IMR-90 (cell line): ENCODE data around the gene RELL1. TPM values are rescaled to one million over a fixed set of nuclear protein-coding genes. Genes with fewer than 3 reads are reported as not detected.

Experiments used
- ATAC-seq: fragments of 200-7000 bp; cut with Tn5 transposase; 2 replicates; pipeline ENCODE4 v1.9.1; 2020; ENCODE audit warnings: low read depth, mild to moderate bottlenecking, moderate library complexity
- BruUV-seq: library from RNA; stranded (reverse); fragments of 400-500 nt; replicated peaks from 2 replicates; lab custom pipeline; 2021; lab: Mats Ljungman, UMichigan
- CTCF ChIA-PET: fragments of 300-600 bp; formaldehyde crosslinking; extraction: SDS; loops from one replicate; lab custom pipeline; 2021; ENCODE audit warnings: antibody characterized with exemption; lab: Yijun Ruan, JAX
- POLR2A ChIA-PET: fragments of 300-600 bp; sonication (Branson Sonifier 250); formaldehyde crosslinking; loops from one replicate; lab custom pipeline; 2022; ENCODE audit warnings: antibody characterized with exemption; ENCODE audit not compliant: unreplicated experiment; lab: Charles Lee
- DNase-seq: peaks from one replicate; pipeline ENCODE4 v3.0.0; 2013
- H2AFZ ChIP-seq: replicated peaks from 2 replicates; pipeline ENCODE3; 2013; ENCODE audit warnings: low read length, mild to moderate bottlenecking; ENCODE audit not compliant: poor library complexity
- H2AK5ac ChIP-seq: 2 replicates; pipeline ENCODE4 v1.6.1; 2013; ENCODE audit warnings: low read depth, low read length, inconsistent platforms
- H2AK9ac ChIP-seq: replicated peaks from 2 replicates; pipeline ENCODE3; 2013; ENCODE audit warnings: mild to moderate bottlenecking, low read depth, low read length, moderate library complexity; ENCODE audit not compliant: poor library complexity
- H2BK120ac ChIP-seq: 2 replicates; pipeline ENCODE4 v1.6.1; 2013; ENCODE audit warnings: low read depth, low read length, inconsistent platforms
- H2BK15ac ChIP-seq: 3 replicates; pipeline ENCODE4 v1.6.1; 2013; ENCODE audit warnings: low read depth, low read length, inconsistent platforms
- H2BK20ac ChIP-seq: 2 replicates; pipeline ENCODE4 v1.6.1; 2013; ENCODE audit warnings: low read depth, mild to moderate bottlenecking, inconsistent platforms, low read length, moderate library complexity
- H2BK5ac ChIP-seq: 2 replicates; pipeline ENCODE4 v1.6.1; 2013; ENCODE audit warnings: mild to moderate bottlenecking, low read depth, low read length, inconsistent platforms; ENCODE audit not compliant: poor library complexity, severe bottlenecking
- H3K14ac ChIP-seq: replicated peaks from 2 replicates; pipeline ENCODE4 v1.6.1; 2013; ENCODE audit warnings: low read depth, low read length, inconsistent platforms
- H3K18ac ChIP-seq: 2 replicates; pipeline ENCODE4 v1.6.1; 2013; ENCODE audit warnings: low read depth, low read length, control low read depth
- H3K23ac ChIP-seq: 2 replicates; pipeline ENCODE4 v1.6.1; 2013; ENCODE audit warnings: low read depth, low read length, inconsistent platforms
- H3K27ac ChIP-seq: 2 replicates; pipeline ENCODE4 v1.5.1; 2013; ENCODE audit warnings: mild to moderate bottlenecking, control low read depth, low read length; ENCODE audit not compliant: insufficient read depth
- H3K27me3 ChIP-seq: 2 replicates; pipeline ENCODE4 v1.6.1; 2013; ENCODE audit warnings: low read length; ENCODE audit not compliant: control insufficient read depth, insufficient read depth
- H3K36me3 ChIP-seq: 2 replicates; pipeline ENCODE4 v1.6.1; 2013; ENCODE audit warnings: low read length, mixed read lengths; ENCODE audit not compliant: control insufficient read depth, insufficient read depth
- H3K4ac ChIP-seq: 2 replicates; pipeline ENCODE4 v1.6.1; 2013; ENCODE audit warnings: low read depth, low read length, inconsistent platforms
- H3K4me1 ChIP-seq: 2 replicates; pipeline ENCODE4 v1.6.1; 2013; ENCODE audit warnings: low read length, mixed read lengths; ENCODE audit not compliant: control insufficient read depth, insufficient read depth
- H3K4me2 ChIP-seq: 2 replicates; pipeline ENCODE4 v1.6.1; 2013; ENCODE audit warnings: low read depth, mild to moderate bottlenecking, control low read depth, low read length, moderate library complexity
- H3K4me3 ChIP-seq: 2 replicates; pipeline ENCODE4 v1.5.1; 2013; ENCODE audit warnings: low read depth, mild to moderate bottlenecking, control low read depth, low read length, moderate library complexity; ENCODE audit not compliant: insufficient read depth
- H3K56ac ChIP-seq: 2 replicates; pipeline ENCODE4 v1.6.1; 2013; ENCODE audit warnings: low read length, inconsistent platforms; ENCODE audit not compliant: insufficient read depth; ENCODE audit errors: extremely low read depth
- H3K79me1 ChIP-seq, 2 experiments: 2 replicates each; pipeline ENCODE4 v1.6.1; 2013; ENCODE audit warnings: low read length in 2 of 2, inconsistent platforms in 1 of 2, low read depth in 1 of 2
- H3K9ac ChIP-seq: 2 replicates; pipeline ENCODE4 v1.6.1; 2013; ENCODE audit warnings: low read depth, low read length, control low read depth
- H3K9me1 ChIP-seq: 2 replicates; pipeline ENCODE4 v1.6.1; 2013; ENCODE audit warnings: low read length, inconsistent platforms; ENCODE audit not compliant: insufficient read depth
- H3K9me3 ChIP-seq: 2 replicates; pipeline ENCODE4 v1.6.1; 2013; ENCODE audit warnings: low read length; ENCODE audit not compliant: control insufficient read depth, insufficient read depth
- H4K20me1 ChIP-seq: 2 replicates; pipeline ENCODE4 v1.6.1; 2013; ENCODE audit warnings: low read length, inconsistent platforms; ENCODE audit not compliant: insufficient read depth
- H4K5ac ChIP-seq: 2 replicates; pipeline ENCODE4 v1.6.1; 2013; ENCODE audit warnings: mild to moderate bottlenecking, low read depth, low read length, control low read depth
- H4K8ac ChIP-seq, 2 experiments: 2 replicates each; pipeline ENCODE4 v1.6.1; 2013; ENCODE audit warnings: low read depth in 2 of 2, low read length in 2 of 2, control low read depth in 1 of 2, inconsistent platforms in 1 of 2
- H4K91ac ChIP-seq: 2 replicates; pipeline ENCODE4 v1.6.1; 2013; ENCODE audit warnings: low read depth, low read length, inconsistent platforms; ENCODE audit not compliant: insufficient read depth
- BHLHE40 ChIP-seq: fragments of 150-350 bp; IDR thresholded peaks from 2 replicates; pipeline ENCODE4 v1.6.1; 2016; ENCODE audit warnings: mild to moderate bottlenecking, low read depth, low read length
- CEBPB ChIP-seq: IDR thresholded peaks from 2 replicates; pipeline ENCODE4 v1.6.1; 2012; ENCODE audit warnings: low read depth, low read length, improper control_type of control experiment
- CHD1 ChIP-seq: IDR thresholded peaks from 2 replicates; pipeline ENCODE4 v1.6.1; 2012; ENCODE audit warnings: low read depth, low read length, improper control_type of control experiment
- FOS ChIP-seq: fragments of 150-350 bp; IDR thresholded peaks from 2 replicates; pipeline ENCODE4 v1.6.1; 2016; ENCODE audit warnings: low read depth, low read length
- MXI1 ChIP-seq: IDR thresholded peaks from 2 replicates; pipeline ENCODE4 v1.6.1; 2012; ENCODE audit warnings: low read depth, mild to moderate bottlenecking, low read length, moderate library complexity, borderline replicate concordance
- WGBS, 2 experiments: methylation state at CpG; one replicate each; pipeline versions ENCODE4 v1.1.5 to v1.1.7; 2013; ENCODE audit warnings: missing lambda C conversion rate in 2 of 2; ENCODE audit not compliant: insufficient read length in 1 of 2; ENCODE audit errors: extremely low coverage in 2 of 2; 5-methylcytosine and 5-hydroxymethylcytosine counted together
- dilution Hi-C: fragments of 300-500 bp; cut with HindIII; formaldehyde crosslinking; loops from one replicate; pipeline ENCODE4 v1.14.3; 2018; ENCODE audit warnings: low sequenced_read_pairs; ENCODE audit not compliant: unreplicated experiment
- in situ Hi-C: fragments of 300-500 bp; cut with MboI; formaldehyde crosslinking; loops from 3 replicates; pipeline ENCODE4 v1.14.3; 2019; ENCODE audit warnings: low sequenced_read_pairs, inconsistent platforms, mixed read lengths
- intact Hi-C: fragments of 100-400 bp; cut with micrococcal nuclease; formaldehyde crosslinking; loops from 2 replicates; pipeline ENCODE4 v1.10.0; 2022
- polyA plus RNA-seq, 3 experiments: library from polyadenylated mRNA; depleted of rRNA; stranded (reverse); fragments of >200 nt; gene quantifications; 2 replicates each; pipeline ENCODE4 v1.2.3, GENCODE V29; 2012; ENCODE audit warnings: low replicate concordance in 1 of 3
- total RNA-seq: library from RNA; depleted of rRNA; stranded (reverse); fragments of >200 nt; gene quantifications from 2 replicates; pipeline ENCODE4 v1.2.3, GENCODE V29; 2012
- TF ChIP-seq, protein P1 (sequence below): fragments of 150-350 bp; IDR thresholded peaks from 2 replicates; pipeline ENCODE4 v1.6.1; 2017; ENCODE audit warnings: mild to moderate bottlenecking, antibody characterized with exemption, low read length, low read depth

RELL1 gene
- total and polyA plus RNA-seq, 2 of the 4 experiments (the other 2 are of a cell fraction), result 6.8 to 39.6 TPM

DNA sequence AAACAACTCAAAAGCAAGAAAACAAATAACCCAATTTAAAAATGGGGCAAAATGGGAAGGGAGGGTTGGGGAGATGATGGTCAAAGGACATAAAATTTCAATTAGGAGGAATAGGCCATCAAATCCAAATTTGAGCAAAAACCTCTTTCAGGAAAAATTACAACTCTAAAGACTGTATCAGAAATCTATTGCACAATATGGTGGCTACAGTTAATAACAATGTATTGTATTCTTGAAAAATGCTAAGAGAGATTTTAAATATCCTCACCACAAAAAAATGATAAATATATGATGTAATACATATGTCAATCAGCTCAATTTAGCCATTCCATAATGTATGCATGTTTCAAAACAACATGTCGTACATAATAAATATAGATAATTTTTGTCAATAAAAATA is 60.7 kb downstream of the RELL1 start:
- CTCF ChIA-PET, result no interaction called here
- Histone ChIP-seq H3K36me3 (peaks cover 2% of the 10 kb centered on the region; the same call in 1 of the 2 replicates), H3K23ac (no peak overlapping the region), H3K27me3 (no peaks in the 10 kb centered on the region), H4K8ac (no peak overlapping the region), H3K9me3 (no peaks in the 10 kb centered on the region), H2BK20ac (no peak overlapping the region), H4K5ac (no peak overlapping the region), H2AK9ac (no peak overlapping the region), H3K4me3 (no peak overlapping the region), H3K27ac (no peak overlapping the region), H2AFZ (no peak overlapping the region), H4K91ac (no peak overlapping the region), H3K56ac (no peak overlapping the region), H3K4me2 (no peak overlapping the region), H4K20me1 (no peaks in the 10 kb centered on the region), H3K14ac (no peak overlapping the region), H3K4me1 (no peaks in the 10 kb centered on the region), H3K79me1 (peaks cover 0 to 6% of the 10 kb centered on the region in 2 experiments; a peak in 2 of 4 replicates), H3K4ac (no peak overlapping the region), H2BK120ac (no peak overlapping the region), H2BK15ac (no peak overlapping the region), H2AK5ac (no peak overlapping the region), H3K18ac (no peak overlapping the region), H2BK5ac (no peak overlapping the region), H3K9ac (no peak overlapping the region), H3K9me1 (peaks cover 11% of the 10 kb centered on the region)
- DNase-seq (no peak), ATAC-seq (no peak)
- intact Hi-C loops, result no loop called here
- in situ Hi-C loops, result no loop called here
- WGBS, 2 experiments, result no CpG with 5 or more reads among the region's 1 CpG
- no TSS peak for BruUV-seq
- TF ChIP-seq MXI1 (no peak), CEBPB (peak; percentile 66), FOS (no peak), BHLHE40 (no peak), CHD1 (no peak)
- TF ChIP-seq, protein P1, sequence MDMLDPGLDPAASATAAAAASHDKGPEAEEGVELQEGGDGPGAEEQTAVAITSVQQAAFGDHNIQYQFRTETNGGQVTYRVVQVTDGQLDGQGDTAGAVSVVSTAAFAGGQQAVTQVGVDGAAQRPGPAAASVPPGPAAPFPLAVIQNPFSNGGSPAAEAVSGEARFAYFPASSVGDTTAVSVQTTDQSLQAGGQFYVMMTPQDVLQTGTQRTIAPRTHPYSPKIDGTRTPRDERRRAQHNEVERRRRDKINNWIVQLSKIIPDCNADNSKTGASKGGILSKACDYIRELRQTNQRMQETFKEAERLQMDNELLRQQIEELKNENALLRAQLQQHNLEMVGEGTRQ, result no peak
- dilution Hi-C loops, result no loop called here
- POLR2A ChIA-PET, result no interaction called here
